Stimulated activated CD4-positive, alpha-beta T cell treated with anti-CD3 and anti-CD28 coated beads, Interleukin-1b, Interleukin-23, amount 100 ng/mL, for 4 hours (primary cell): ENCODE results near the gene OR4D10.

Experiments
- DNase-seq, 2 donors: peaks; one replicate each; pipeline ENCODE4 v3.0.0-alpha.2; 2020; ENCODE audit warnings: low read depth in 2 of 2

OR4D10 gene

GRCh38 chr11:59528711-59529110, 55.6 kb downstream of the OR4D10 start:
- no peak for DNase-seq
